Liver (tissue), 9 donors: ENCODE measurements around the gene TXNDC17. TPM values are rescaled to one million over a fixed set of nuclear protein-coding genes. Genes with fewer than 3 reads are reported as not detected.

Source experiments
- DNase-seq: peaks from one replicate; pipeline ENCODE4 v3.0.0-alpha.2; 2017; ENCODE audit warnings: low spot score
- H3K27ac ChIP-seq, 2 donors: one replicate each; pipeline ENCODE4 v1.7.0; 2013; ENCODE audit warnings: inconsistent platforms in 2 of 2, low read length in 2 of 2, control low read depth in 1 of 2, low read depth in 1 of 2, mild to moderate bottlenecking in 1 of 2
- H3K27me3 ChIP-seq, 4 donors: one replicate each; pipeline versions ENCODE4 v1.6.1 to v1.7.0; 2013; ENCODE audit warnings: low read length in 3 of 4, inconsistent platforms in 1 of 4, mild to moderate bottlenecking in 1 of 4, moderate library complexity in 1 of 4; ENCODE audit not compliant: control insufficient read depth in 4 of 4, insufficient read depth in 4 of 4
- H3K36me3 ChIP-seq, 4 donors: one replicate each; pipeline versions ENCODE4 v1.6.1 to v1.7.0; 2013; ENCODE audit warnings: low read length in 3 of 4, mild to moderate bottlenecking in 3 of 4, low read depth in 1 of 4, moderate library complexity in 1 of 4; ENCODE audit not compliant: control insufficient read depth in 4 of 4, insufficient read depth in 3 of 4
- H3K4me1 ChIP-seq, 4 donors: one replicate each; pipeline versions ENCODE4 v1.6.1 to v1.7.0; 2013; ENCODE audit warnings: low read length in 3 of 4, mild to moderate bottlenecking in 3 of 4, moderate library complexity in 1 of 4; ENCODE audit not compliant: control insufficient read depth in 4 of 4, insufficient read depth in 4 of 4
- H3K4me3 ChIP-seq, 3 donors: one replicate each; pipeline versions ENCODE4 v1.6.1 to v1.7.0; 2013; ENCODE audit warnings: low read length in 3 of 3, control low read depth in 1 of 3, low read depth in 1 of 3, mild to moderate bottlenecking in 1 of 3
- H3K9ac ChIP-seq, 2 donors: one replicate each; pipeline ENCODE4 v1.7.0; 2013; ENCODE audit warnings: low read length in 2 of 2, mild to moderate bottlenecking in 2 of 2, moderate library complexity in 2 of 2, control low read depth in 1 of 2, low read depth in 1 of 2
- H3K9me3 ChIP-seq, 4 donors: one replicate each; pipeline versions ENCODE4 v1.6.1 to v1.7.0; 2013; ENCODE audit warnings: low read length in 3 of 4; ENCODE audit not compliant: control insufficient read depth in 4 of 4
- FOXA2 ChIP-seq: IDR thresholded peaks from 2 replicates; pipeline ENCODE4 v1.6.1; 2016; ENCODE audit warnings: antibody characterized with exemption
- GABPA ChIP-seq, 2 donors: IDR thresholded peaks in 1 of 2; conservative IDR thresholded peaks in 1 of 2; 2 replicates each; pipeline ENCODE4 v1.6.1; 2016; ENCODE audit warnings: antibody characterized with exemption in 2 of 2, mild to moderate bottlenecking in 1 of 2, moderate library complexity in 1 of 2
- HNF4A ChIP-seq, 2 donors: conservative IDR thresholded peaks; 2 replicates each; pipeline ENCODE4 v1.6.1; 2016; ENCODE audit warnings: antibody characterized with exemption in 2 of 2, mild to moderate bottlenecking in 2 of 2
- JUND ChIP-seq, 2 donors: IDR thresholded peaks; 2 replicates each; pipeline ENCODE4 v1.6.1; 2016; ENCODE audit warnings: antibody characterized with exemption in 2 of 2
- NR2F2 ChIP-seq: IDR thresholded peaks from 2 replicates; pipeline ENCODE4 v1.6.1; 2016; ENCODE audit warnings: antibody characterized with exemption
- RAD21 ChIP-seq, 2 donors: IDR thresholded peaks; 2 replicates each; pipeline ENCODE4 v1.6.1; 2016; ENCODE audit warnings: antibody characterized with exemption in 2 of 2, mild to moderate bottlenecking in 2 of 2
- RXRA ChIP-seq, 2 donors: IDR thresholded peaks; 2 replicates each; pipeline ENCODE4 v1.6.1; 2017 to 2018; ENCODE audit warnings: antibody characterized with exemption in 2 of 2, mild to moderate bottlenecking in 1 of 2
- SP1 ChIP-seq: IDR thresholded peaks from 2 replicates; pipeline ENCODE4 v1.6.1; 2018; ENCODE audit warnings: antibody characterized with exemption, mild to moderate bottlenecking
- TAF1 ChIP-seq: conservative IDR thresholded peaks from 2 replicates; pipeline ENCODE4 v1.6.1; 2016; ENCODE audit warnings: antibody characterized with exemption, mild to moderate bottlenecking
- YY1 ChIP-seq: IDR thresholded peaks from 2 replicates; pipeline ENCODE4 v1.6.1; 2016; ENCODE audit warnings: antibody characterized with exemption, mild to moderate bottlenecking
- WGBS: extraction: QIAGEN DNeasy Blood & Tissue Kit; methylation state at CpG from one replicate; pipeline ENCODE4 v1.1.7; 2013; 5-methylcytosine and 5-hydroxymethylcytosine counted together
- polyA plus RNA-seq, 2 donors: library from polyadenylated mRNA; stranded (reverse) in 1 of 2; unstranded in 1 of 2; fragments of 200-250 nt in 1 of 2; fragments of >200 nt in 1 of 2; fragmentation: Nextera tagmentation in 1 of 2; extraction: Ambion mirVana in 1 of 2; gene quantifications; one replicate each; pipeline versions ENCODE4 v1.2.1 to v1.2.3, GENCODE V29; 2013 to 2015
- total RNA-seq, 2 donors: library from RNA; depleted of rRNA; stranded (reverse); fragments of >200 nt; gene quantifications; one replicate each; pipeline ENCODE4 v1.2.3, GENCODE V29; 2014
- TF ChIP-seq, protein P1 (sequence below): IDR thresholded peaks from 2 replicates; pipeline ENCODE4 v1.6.1; 2016; ENCODE audit warnings: antibody characterized with exemption
- TF ChIP-seq, protein P2 (sequence below): IDR thresholded peaks from 2 replicates; pipeline ENCODE4 v1.6.1; 2016; ENCODE audit warnings: antibody characterized with exemption
- TF ChIP-seq, protein P3 (sequence below): IDR thresholded peaks from 2 replicates; pipeline ENCODE4 v1.6.1; 2016; ENCODE audit warnings: antibody characterized with exemption
- TF ChIP-seq, protein P4 (sequence below): IDR thresholded peaks from 2 replicates; pipeline ENCODE4 v1.6.1; 2016; ENCODE audit warnings: antibody characterized with exemption, mild to moderate bottlenecking
- TF ChIP-seq, protein P5 (sequence below): fragments of 150-350 bp; IDR thresholded peaks from 2 replicates; pipeline ENCODE4 v1.5.1; 2017; ENCODE audit warnings: improper control_type of control experiment, low read depth, low read length; ENCODE audit not compliant: missing input control
- donor health status: healthy.
- donor health status: healthy.
- donor health status: healthy.
- donor health status: healthy.
- donor health status: healthy.

TXNDC17 gene
- total and polyA plus RNA-seq, 4 donors, result 32.9 to 329 (median 99.6) TPM

DNA sequence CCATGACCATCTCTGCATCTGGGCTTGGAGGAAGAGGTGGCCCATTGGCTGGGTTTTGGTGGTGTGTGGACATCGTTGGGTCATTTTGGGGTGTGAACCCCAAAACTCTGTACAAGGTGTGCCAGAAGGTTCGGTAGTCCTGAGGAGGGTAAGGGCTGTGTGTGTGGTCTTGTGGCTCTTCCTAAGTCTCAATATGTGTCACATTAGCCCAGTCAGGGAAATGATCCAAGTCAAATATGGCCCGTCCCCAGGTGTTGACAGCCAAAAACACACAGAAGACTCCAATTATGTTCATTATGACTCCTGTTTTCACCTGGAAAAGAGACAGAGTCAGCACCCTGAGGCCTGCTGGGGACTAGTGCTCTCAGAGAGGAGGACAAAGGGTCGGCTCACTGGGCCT, 45.2 kb downstream of the TXNDC17 start:
- no peak for DNase-seq
- Histone ChIP-seq H3K4me1 (peaks cover 4 to 56% (median 41%) of the 10 kb centered on the region in 4 donors), H3K27me3 (no peaks in the 10 kb centered on the region), H3K27ac (peak overlapping the region; percentile 2 to 19), H3K4me3 (no peak overlapping the region), H3K36me3 (peaks cover 2 to 29% (median 15%) of the 10 kb centered on the region in 4 donors), H3K9ac (no peak overlapping the region), H3K9me3 (no peaks in the 10 kb centered on the region)
- WGBS, result 48% methylated on average over 4 of the region's 4 CpGs
- TF ChIP-seq FOXA2, result peak; percentile 5
- TF ChIP-seq RXRA (IDR thresholded peaks at IDR 0.05), result no peak

DNA sequence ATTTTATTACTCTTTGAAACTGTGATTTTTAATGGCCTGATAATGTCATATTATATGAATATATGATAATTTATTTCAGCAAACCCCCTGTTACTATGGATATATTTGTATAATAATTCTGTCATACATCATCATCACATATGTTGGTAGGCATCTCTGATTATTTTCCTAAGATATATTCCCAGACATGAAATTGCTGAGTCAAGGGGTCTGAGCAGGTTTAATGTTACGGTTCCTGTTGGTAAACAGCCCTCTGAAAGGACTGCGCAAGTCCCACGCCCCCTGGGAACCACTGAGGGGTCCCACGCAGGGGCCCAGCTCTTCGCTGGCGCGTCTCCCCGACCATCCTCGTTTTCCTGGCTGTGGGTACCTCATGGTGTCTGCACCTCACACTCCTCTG, 48.1 kb downstream of the TXNDC17 start:
- H3K36me3 ChIP-seq, result peaks cover 6 to 54% (median 39%) of the 10 kb centered on the region in 4 donors
- H3K4me3 ChIP-seq, result no peak overlapping the region
- peaks cover 1 to 48% (median 35%) of the 10 kb centered on the region in 4 donors for H3K4me1 ChIP-seq
- H3K27ac ChIP-seq, result no peak overlapping the region
- no peaks in the 10 kb centered on the region for H3K9me3 ChIP-seq
- WGBS, result 90% methylated on average over 9 of the region's 9 CpGs
- no peaks in the 10 kb centered on the region for H3K27me3 ChIP-seq
- TF ChIP-seq SP1, result no peak
- TF ChIP-seq, protein P1, sequence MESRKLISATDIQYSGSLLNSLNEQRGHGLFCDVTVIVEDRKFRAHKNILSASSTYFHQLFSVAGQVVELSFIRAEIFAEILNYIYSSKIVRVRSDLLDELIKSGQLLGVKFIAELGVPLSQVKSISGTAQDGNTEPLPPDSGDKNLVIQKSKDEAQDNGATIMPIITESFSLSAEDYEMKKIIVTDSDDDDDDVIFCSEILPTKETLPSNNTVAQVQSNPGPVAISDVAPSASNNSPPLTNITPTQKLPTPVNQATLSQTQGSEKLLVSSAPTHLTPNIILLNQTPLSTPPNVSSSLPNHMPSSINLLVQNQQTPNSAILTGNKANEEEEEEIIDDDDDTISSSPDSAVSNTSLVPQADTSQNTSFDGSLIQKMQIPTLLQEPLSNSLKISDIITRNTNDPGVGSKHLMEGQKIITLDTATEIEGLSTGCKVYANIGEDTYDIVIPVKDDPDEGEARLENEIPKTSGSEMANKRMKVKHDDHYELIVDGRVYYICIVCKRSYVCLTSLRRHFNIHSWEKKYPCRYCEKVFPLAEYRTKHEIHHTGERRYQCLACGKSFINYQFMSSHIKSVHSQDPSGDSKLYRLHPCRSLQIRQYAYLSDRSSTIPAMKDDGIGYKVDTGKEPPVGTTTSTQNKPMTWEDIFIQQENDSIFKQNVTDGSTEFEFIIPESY, result no peak
- TF ChIP-seq HNF4A (conservative IDR thresholded peaks at IDR 0.05), result no peak
- TF ChIP-seq RXRA (IDR thresholded peaks at IDR 0.05), result no peak
- TF ChIP-seq, protein P2, sequence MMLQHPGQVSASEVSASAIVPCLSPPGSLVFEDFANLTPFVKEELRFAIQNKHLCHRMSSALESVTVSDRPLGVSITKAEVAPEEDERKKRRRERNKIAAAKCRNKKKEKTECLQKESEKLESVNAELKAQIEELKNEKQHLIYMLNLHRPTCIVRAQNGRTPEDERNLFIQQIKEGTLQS, result no peak
- TF ChIP-seq GABPA (IDR thresholded peaks at IDR 0.05 in 1 of 2, conservative IDR thresholded peaks at IDR 0.05 in 1 of 2), result no peak
- no peak for TF ChIP-seq RAD21 (IDR thresholded peaks at IDR 0.05)
- TF ChIP-seq NR2F2, result no peak
- no peak for TF ChIP-seq YY1
- TF ChIP-seq, protein P3, sequence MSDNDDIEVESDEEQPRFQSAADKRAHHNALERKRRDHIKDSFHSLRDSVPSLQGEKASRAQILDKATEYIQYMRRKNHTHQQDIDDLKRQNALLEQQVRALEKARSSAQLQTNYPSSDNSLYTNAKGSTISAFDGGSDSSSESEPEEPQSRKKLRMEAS, result no peak
- no peak for TF ChIP-seq FOXA2
- TF ChIP-seq, protein P4, sequence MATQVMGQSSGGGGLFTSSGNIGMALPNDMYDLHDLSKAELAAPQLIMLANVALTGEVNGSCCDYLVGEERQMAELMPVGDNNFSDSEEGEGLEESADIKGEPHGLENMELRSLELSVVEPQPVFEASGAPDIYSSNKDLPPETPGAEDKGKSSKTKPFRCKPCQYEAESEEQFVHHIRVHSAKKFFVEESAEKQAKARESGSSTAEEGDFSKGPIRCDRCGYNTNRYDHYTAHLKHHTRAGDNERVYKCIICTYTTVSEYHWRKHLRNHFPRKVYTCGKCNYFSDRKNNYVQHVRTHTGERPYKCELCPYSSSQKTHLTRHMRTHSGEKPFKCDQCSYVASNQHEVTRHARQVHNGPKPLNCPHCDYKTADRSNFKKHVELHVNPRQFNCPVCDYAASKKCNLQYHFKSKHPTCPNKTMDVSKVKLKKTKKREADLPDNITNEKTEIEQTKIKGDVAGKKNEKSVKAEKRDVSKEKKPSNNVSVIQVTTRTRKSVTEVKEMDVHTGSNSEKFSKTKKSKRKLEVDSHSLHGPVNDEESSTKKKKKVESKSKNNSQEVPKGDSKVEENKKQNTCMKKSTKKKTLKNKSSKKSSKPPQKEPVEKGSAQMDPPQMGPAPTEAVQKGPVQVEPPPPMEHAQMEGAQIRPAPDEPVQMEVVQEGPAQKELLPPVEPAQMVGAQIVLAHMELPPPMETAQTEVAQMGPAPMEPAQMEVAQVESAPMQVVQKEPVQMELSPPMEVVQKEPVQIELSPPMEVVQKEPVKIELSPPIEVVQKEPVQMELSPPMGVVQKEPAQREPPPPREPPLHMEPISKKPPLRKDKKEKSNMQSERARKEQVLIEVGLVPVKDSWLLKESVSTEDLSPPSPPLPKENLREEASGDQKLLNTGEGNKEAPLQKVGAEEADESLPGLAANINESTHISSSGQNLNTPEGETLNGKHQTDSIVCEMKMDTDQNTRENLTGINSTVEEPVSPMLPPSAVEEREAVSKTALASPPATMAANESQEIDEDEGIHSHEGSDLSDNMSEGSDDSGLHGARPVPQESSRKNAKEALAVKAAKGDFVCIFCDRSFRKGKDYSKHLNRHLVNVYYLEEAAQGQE, result no peak
- no peak for TF ChIP-seq JUND (IDR thresholded peaks at IDR 0.05)
- no peak for TF ChIP-seq TAF1
- TF ChIP-seq, protein P5, sequence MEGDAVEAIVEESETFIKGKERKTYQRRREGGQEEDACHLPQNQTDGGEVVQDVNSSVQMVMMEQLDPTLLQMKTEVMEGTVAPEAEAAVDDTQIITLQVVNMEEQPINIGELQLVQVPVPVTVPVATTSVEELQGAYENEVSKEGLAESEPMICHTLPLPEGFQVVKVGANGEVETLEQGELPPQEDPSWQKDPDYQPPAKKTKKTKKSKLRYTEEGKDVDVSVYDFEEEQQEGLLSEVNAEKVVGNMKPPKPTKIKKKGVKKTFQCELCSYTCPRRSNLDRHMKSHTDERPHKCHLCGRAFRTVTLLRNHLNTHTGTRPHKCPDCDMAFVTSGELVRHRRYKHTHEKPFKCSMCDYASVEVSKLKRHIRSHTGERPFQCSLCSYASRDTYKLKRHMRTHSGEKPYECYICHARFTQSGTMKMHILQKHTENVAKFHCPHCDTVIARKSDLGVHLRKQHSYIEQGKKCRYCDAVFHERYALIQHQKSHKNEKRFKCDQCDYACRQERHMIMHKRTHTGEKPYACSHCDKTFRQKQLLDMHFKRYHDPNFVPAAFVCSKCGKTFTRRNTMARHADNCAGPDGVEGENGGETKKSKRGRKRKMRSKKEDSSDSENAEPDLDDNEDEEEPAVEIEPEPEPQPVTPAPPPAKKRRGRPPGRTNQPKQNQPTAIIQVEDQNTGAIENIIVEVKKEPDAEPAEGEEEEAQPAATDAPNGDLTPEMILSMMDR, result no peak
- H3K9ac ChIP-seq, result no peak overlapping the region
- DNase-seq, result no peak
